HuH-7.5 (cell line): ENCODE data around the gene DNAH10.

Source experiments
- DNase-seq: peaks from one replicate; pipeline ENCODE4 v3.0.0; 2011; ENCODE audit warnings: low spot score

DNAH10 gene

DNA sequence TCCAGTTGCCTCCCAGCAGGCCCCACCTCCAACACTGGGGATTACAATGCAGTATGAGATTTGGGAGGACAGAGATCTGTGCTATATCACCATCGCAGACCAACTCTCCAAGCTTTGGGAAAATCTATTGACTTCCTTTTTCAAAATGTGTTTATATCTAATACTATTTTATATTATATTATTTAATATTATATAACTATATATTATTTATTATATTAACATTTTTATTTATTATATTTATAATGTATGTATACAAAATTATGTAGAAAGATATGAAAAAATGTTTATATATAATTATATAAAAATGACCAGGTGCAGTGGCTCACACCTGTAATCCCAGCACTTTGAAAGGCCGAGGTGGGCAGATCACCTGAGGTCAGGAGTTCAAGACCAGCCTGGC is 36.4 kb downstream of the DNAH10 start:
- no peak for DNase-seq

DNA sequence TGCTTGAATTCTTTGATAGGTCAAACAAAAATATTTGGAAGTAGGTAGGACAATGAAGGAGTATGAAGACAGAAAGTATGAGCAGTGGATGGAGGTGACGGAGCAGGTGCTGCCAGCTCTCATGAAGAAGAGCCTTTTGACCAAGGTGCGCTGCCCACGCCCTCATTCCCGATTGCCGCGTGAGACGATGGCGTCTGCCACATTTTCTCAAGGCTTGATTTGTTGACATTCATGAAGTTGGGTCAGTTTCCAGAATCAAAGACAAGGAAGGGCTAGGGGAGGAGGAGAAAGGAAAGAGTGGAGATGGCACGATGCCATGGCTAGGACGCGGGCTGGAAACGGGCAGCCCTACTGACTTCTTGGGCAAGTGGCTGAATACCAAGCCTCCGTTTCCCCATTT is 37.1 kb downstream of the DNAH10 start:
- no peak for DNase-seq

DNA sequence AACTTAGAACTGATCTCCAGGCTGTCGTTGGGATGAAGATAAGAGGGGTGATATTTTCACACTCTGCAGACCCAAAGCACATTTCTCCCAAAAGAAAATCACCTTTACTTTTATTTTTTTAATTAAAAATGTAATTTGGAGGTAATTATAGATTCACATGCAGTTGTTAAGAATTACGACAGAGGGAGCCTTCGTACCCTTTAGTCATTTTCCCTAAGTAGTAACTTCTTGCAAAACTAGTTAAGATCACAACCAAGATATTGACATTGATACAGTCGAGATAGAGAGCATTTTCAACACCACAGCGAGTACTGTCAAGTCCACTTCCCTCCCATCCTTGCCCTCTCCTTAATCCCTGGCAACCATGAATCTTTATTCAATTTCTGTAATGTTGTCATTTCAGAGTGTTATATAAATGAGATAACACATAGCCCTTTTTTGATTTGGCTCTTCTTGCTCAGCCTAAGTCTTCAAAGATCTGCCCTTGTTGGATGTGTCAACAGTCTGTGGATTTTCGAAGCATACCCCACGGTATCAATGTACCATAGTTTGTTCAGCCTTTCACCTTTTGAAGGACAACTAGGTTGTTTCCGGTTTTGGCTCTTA is 39.6 kb downstream of the DNAH10 start:
- DNase-seq = no peak

GRCh38 chr12:123805173-123805572 is 43.1 kb downstream of the DNAH10 start:
- DNase-seq = no peak

- no peak for DNase-seq
Measured at GRCh38 chr12:123807002-123807401, 44.9 kb downstream of the DNAH10 start.

GRCh38 chr12:123807670-123808069 is 45.6 kb downstream of the DNAH10 start:
- no peak for DNase-seq

GRCh38 chr12:123808167-123808566 is 46.1 kb downstream of the DNAH10 start:
- DNase-seq = peak; percentile 51

DNA sequence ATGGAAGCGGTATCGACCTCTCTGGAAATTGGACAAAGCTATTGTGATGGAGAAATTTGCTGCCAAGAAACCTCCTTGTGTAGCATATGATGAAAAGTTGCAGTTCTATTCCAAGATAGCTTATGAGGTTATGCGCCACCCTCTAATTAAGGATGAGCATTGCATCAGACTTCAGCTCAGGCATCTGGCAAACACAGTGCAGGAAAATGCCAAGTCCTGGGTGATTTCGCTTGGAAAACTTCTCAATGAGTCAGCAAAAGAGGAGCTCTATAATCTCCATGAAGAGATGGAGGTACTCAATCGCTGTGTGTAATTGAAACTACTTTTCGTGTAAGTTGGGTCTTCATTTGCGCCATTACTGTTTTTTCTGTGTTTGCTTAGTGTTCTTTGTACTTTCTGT is 51.2 kb downstream of the DNAH10 start:
- DNase-seq = no peak

DNA sequence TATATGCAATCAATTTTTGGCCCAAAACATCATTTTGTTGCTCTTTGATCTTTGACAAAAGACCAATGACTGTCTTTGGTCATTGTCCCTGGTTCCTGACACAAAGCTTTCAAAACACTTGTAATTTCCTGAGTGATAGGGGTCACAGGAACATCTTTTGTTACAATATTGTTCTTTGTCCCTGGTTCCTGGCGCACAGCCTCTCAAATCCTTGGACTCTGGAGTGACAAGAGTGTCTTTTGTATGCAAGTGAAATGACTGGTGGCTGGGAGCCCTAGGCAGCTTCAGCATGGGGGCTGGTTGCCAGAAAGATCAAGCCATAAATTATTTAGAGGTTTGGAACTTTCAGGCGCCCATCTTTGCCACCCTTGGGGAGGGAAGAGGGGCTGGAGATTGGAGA is 53.9 kb downstream of the DNAH10 start:
- no peak for DNase-seq

- no peak for DNase-seq
Measured at GRCh38 chr12:123816896-123817537, 54.9 kb downstream of the DNAH10 start.

DNA sequence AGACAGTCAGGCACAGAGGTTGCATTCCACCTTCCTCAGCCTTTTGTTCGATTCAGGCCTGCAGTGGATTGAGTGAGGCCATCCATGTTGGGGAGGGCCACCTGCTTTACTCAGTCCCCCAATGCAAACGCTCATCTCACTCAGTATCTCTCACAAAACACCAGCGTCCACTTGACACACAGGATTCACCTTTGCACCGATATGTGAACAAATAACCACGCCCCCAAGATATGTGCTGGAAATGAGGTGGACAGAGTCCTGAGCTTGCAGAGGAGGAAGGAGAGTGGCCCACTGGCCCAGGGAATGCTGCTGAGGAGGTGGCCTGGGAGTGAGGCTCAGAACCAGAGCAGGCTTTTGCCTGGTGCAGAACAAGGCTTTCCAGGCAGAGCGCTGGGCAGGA is 60.7 kb downstream of the DNAH10 start:
- no peak for DNase-seq

- no peak for DNase-seq
Measured at GRCh38 chr12:123828120-123828519, 66.0 kb downstream of the DNAH10 start.

DNA sequence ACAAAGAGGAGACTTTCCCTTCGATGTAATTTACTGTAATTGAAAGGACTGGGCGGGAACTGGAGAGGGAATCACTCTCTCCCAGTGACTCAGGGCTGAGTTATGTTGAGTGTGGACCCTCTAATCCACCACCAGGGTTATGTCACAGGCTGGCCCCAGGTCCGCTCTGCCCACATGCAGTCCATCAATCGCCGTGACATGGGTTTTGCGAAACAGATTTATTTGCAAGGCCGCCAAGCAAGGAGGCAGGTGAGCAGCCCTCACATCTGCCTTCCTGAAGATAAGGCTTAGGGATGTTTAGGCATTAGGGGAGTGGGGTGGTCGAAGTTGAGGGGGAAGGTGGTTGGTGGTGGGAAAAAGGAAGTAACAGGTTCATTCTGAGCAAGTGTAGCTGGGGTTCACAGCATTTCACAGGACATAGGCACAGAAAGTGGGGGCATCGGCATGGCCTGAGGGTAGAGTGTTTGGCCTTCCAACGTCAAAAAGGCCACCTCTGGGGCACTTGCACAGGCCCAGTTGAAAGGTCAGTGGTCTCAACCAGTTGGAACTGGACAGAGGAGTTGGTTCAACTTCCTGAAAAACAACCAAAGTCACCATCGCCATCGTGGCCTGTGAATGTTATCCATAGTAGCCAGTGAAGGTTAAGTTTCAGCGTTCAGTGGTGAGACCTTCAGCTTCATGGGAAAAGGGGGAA is 66.9 kb downstream of the DNAH10 start:
- no peak for DNase-seq

DNA sequence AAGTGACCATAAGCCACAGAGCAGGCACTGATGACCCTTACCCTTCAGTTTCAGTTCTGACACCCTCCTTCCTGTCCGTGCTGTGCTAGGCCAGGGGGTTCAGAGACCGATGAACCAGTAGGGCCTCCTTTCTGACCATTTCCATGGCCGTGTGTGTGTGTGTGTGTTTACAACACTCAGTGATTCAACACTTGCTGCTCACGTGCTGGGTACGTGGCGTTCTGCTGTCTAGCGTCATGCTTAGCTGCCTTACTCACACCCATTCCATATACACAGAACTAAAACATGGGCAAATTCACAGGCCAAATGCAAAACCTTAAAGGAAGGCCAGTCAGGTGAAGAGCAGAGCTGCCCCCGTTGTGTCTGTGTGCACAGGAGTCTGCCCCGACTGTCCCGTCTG is 67.5 kb downstream of the DNAH10 start:
- DNase-seq = no peak

- no peak for DNase-seq
Measured at GRCh38 chr12:123830675-123831074, 68.6 kb downstream of the DNAH10 start.

- DNase-seq = no peak
Measured at GRCh38 chr12:123832052-123832451, 70.0 kb downstream of the DNAH10 start.

- no peak for DNase-seq
Measured at GRCh38 chr12:123833830-123834229, 71.7 kb downstream of the DNAH10 start.

DNA sequence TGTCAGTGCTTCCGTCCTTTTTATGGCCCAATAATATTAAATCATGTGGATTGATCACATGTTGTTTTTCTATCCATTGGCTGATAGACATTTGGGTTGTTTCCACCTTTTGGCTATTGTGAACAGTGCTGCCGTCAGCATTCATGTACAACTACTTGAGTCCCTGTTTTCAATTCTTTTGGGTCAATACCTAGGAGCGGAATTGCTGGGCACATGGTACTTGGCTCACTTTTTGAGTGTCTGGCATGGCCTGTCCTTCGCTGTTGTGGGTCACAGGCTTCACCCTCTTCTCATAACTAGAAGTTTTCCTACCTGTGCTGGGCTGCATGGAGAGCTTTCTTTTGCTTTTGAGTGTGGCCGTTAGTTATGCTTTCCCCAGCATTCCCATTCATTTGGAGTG is 72.7 kb downstream of the DNAH10 start:
- DNase-seq = no peak

DNA sequence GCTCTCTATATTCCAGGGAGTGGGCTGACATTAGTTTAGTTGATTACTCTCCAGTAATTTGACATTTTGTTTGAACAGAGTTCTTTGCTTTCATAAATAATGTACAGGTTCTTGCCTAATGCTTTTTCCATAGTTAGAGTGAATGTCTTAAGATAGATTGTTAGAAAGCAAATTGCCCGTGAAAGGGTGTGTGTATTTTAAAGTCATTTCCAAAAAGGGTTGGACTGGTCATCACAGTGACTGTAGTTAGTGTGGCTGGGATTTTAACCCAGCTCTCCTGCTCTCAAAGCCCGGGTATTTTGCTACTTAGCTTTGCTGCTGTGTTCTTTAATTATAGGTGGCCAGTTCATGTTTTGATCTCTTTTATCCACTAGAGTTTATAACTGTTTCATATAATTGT is 74.2 kb downstream of the DNAH10 start:
- DNase-seq = no peak

- DNase-seq = no peak
Measured at GRCh38 chr12:123839826-123840225, 77.7 kb downstream of the DNAH10 start.

- no peak for DNase-seq
Measured at GRCh38 chr12:123840765-123841425, 78.8 kb downstream of the DNAH10 start.

GRCh38 chr12:123843912-123844748 is 82.0 kb downstream of the DNAH10 start:
- no peak for DNase-seq
